Panc1 (cell line): Measurements from ENCODE around the gene PPP1R3E.

Experiments
- POLR2AphosphoS5 ChIP-seq: IDR thresholded peaks from 2 replicates; pipeline ENCODE4 v1.6.1; 2012; ENCODE audit warnings: mild to moderate bottlenecking, low read depth, low read length, moderate library complexity
- SIN3A ChIP-seq: IDR thresholded peaks from 2 replicates; pipeline ENCODE4 v1.6.1; 2012; ENCODE audit warnings: low read depth, mild to moderate bottlenecking, low read length, moderate library complexity, borderline replicate concordance; ENCODE audit not compliant: insufficient read depth
- TCF7L2 ChIP-seq: IDR thresholded peaks from 2 replicates; pipeline ENCODE4 v1.6.1; 2011; ENCODE audit warnings: mild to moderate bottlenecking, low read depth, low read length, inconsistent platforms
- TF ChIP-seq, protein P1 (sequence below): fragments of 450-650 bp; IDR thresholded peaks from 2 replicates; pipeline ENCODE4 v1.5.1; 2017; ENCODE audit warnings: mild to moderate bottlenecking
- TF ChIP-seq, protein P2 (sequence below), 2 experiments: IDR thresholded peaks; 2 replicates each; pipeline ENCODE4 v1.6.1; 2011 to 2012; ENCODE audit warnings: low read depth in 2 of 2, control low read depth in 1 of 2, low read length in 1 of 2, mild to moderate bottlenecking in 1 of 2, moderate library complexity in 1 of 2; ENCODE audit not compliant: insufficient read depth in 1 of 2

DNA sequence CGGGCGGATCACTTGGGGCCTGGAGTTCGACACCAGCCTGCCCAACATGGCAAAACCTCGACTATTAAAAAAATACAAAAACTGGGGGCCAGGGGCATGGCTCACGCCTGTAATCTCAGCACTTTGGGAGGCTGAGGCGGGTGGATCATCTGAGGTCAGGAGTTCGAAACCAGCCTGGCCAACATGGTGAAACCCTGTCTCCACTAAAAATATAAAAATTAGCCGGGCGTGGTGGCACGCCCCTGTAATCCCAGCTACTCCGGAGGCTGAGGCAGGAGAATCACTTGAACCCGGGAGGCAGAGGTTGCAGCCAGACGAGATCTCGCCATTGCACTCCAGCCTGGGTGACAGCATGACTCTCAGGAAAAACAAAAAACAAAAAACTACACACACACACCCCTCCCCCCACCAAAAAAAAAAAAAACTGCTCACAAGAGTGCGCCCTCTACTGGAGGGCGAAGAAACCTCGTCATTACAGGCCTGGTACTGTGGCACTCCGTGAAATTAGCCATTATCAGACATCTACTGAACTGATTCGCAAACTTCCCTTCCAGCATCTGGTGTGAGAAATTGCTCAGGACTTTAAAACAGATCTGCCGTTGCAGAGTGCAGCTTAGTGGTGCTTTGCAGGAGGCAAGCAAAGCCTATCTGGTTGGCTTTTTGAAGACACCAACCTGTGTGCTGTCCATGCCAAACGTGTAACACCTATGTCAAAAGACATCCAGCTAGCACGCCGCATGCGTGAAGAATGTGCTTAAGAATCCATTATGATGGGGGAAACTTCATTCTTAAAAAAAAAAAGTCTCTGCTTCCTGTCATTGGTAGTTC is 7.7 kb downstream of the PPP1R3E start:
- TF ChIP-seq, protein P1, sequence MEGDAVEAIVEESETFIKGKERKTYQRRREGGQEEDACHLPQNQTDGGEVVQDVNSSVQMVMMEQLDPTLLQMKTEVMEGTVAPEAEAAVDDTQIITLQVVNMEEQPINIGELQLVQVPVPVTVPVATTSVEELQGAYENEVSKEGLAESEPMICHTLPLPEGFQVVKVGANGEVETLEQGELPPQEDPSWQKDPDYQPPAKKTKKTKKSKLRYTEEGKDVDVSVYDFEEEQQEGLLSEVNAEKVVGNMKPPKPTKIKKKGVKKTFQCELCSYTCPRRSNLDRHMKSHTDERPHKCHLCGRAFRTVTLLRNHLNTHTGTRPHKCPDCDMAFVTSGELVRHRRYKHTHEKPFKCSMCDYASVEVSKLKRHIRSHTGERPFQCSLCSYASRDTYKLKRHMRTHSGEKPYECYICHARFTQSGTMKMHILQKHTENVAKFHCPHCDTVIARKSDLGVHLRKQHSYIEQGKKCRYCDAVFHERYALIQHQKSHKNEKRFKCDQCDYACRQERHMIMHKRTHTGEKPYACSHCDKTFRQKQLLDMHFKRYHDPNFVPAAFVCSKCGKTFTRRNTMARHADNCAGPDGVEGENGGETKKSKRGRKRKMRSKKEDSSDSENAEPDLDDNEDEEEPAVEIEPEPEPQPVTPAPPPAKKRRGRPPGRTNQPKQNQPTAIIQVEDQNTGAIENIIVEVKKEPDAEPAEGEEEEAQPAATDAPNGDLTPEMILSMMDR, result peak; percentile 89
- TF ChIP-seq, protein P2, sequence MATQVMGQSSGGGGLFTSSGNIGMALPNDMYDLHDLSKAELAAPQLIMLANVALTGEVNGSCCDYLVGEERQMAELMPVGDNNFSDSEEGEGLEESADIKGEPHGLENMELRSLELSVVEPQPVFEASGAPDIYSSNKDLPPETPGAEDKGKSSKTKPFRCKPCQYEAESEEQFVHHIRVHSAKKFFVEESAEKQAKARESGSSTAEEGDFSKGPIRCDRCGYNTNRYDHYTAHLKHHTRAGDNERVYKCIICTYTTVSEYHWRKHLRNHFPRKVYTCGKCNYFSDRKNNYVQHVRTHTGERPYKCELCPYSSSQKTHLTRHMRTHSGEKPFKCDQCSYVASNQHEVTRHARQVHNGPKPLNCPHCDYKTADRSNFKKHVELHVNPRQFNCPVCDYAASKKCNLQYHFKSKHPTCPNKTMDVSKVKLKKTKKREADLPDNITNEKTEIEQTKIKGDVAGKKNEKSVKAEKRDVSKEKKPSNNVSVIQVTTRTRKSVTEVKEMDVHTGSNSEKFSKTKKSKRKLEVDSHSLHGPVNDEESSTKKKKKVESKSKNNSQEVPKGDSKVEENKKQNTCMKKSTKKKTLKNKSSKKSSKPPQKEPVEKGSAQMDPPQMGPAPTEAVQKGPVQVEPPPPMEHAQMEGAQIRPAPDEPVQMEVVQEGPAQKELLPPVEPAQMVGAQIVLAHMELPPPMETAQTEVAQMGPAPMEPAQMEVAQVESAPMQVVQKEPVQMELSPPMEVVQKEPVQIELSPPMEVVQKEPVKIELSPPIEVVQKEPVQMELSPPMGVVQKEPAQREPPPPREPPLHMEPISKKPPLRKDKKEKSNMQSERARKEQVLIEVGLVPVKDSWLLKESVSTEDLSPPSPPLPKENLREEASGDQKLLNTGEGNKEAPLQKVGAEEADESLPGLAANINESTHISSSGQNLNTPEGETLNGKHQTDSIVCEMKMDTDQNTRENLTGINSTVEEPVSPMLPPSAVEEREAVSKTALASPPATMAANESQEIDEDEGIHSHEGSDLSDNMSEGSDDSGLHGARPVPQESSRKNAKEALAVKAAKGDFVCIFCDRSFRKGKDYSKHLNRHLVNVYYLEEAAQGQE (IDR thresholded peaks at IDR 0.05; ENCODE audit: insufficient read depth in 1 of 2, low read depth in 2 of 2, low read length in 1 of 2), result no peak
- TF ChIP-seq TCF7L2 (no peak), POLR2AphosphoS5 (no peak), SIN3A (no peak)
